Sigmoid colon (tissue), 7 donors: ENCODE data around the gene ADRB2. TPM values are rescaled to one million over a fixed set of nuclear protein-coding genes. Genes with fewer than 3 reads are reported as not detected.
A peak's percentile ranks its signal among the peaks of the same experiment; 100 is the strongest.

ENCODE experiments used
- DNase-seq: peaks from one replicate; pipeline ENCODE4 v3.0.0-alpha.2; 2019
- H3K27ac ChIP-seq, 4 donors: fragments of 200-600 bp; sonication (generic); one replicate each; pipeline ENCODE4 v1.5.1; 2016 to 2019; ENCODE audit warnings: mild to moderate bottlenecking in 1 of 4
- H3K27me3 ChIP-seq, 3 donors: fragments of 200-600 bp; sonication (generic); one replicate each; pipeline ENCODE4 v1.5.1; 2019; ENCODE audit warnings: mild to moderate bottlenecking in 1 of 3
- H3K36me3 ChIP-seq, 4 donors: fragments of 200-600 bp; sonication (generic); one replicate each; pipeline ENCODE4 v1.5.1; 2016 to 2019
- H3K4me1 ChIP-seq, 4 donors: fragments of 200-600 bp; sonication (generic); one replicate each; pipeline ENCODE4 v1.5.1; 2017 to 2019
- H3K4me3 ChIP-seq, 4 donors: fragments of 200-600 bp; sonication (generic); one replicate each; pipeline ENCODE4 v1.5.1; 2017 to 2019; ENCODE audit warnings: mild to moderate bottlenecking in 2 of 4, moderate library complexity in 1 of 4
- H3K9me3 ChIP-seq, 4 donors: fragments of 200-600 bp in 3 of 4; sonication (generic) in 3 of 4; one replicate each; pipeline versions ENCODE4 v1.5.1 to v1.6.1; 2013 to 2019
- EP300 ChIP-seq, 4 donors: sonication (generic); formaldehyde crosslinking; IDR thresholded peaks; one replicate each; pipeline ENCODE4 v1.6.1; 2017; ENCODE audit warnings: antibody characterized with exemption in 4 of 4
- POLR2A ChIP-seq, 2 donors: fragments of 450-650 bp; IDR thresholded peaks; one replicate each; pipeline ENCODE4 v1.6.1; 2016; ENCODE audit warnings: antibody characterized with exemption in 2 of 2, mild to moderate bottlenecking in 2 of 2, moderate library complexity in 2 of 2
- POLR2AphosphoS5 ChIP-seq, 4 donors: sonication (generic); formaldehyde crosslinking; IDR thresholded peaks; one replicate each; pipeline ENCODE4 v1.6.1; 2017; ENCODE audit warnings: antibody characterized with exemption in 4 of 4
- WGBS, 2 donors: extraction: QIAGEN DNeasy Blood & Tissue Kit; methylation state at CpG; one replicate each; pipeline ENCODE4 v1.1.7; 2013; 5-methylcytosine and 5-hydroxymethylcytosine counted together
- intact Hi-C: fragments of 100-400 bp; cut with DNase I; formaldehyde crosslinking; loops from one replicate; pipeline ENCODE4 v1.15.1; 2023
- polyA plus RNA-seq, 3 donors: library from polyadenylated mRNA; stranded (reverse); fragments of 200-250 nt; gene quantifications; one replicate each; pipeline ENCODE4 v1.2.3, GENCODE V29; 2013
- total RNA-seq, 4 donors: library from RNA; depleted of rRNA; stranded (reverse); fragments of >200 nt; gene quantifications; one replicate each; pipeline ENCODE4 v1.1.0, GENCODE V29; 2016
- TF ChIP-seq, protein P1 (sequence below), 4 experiments: fragments of 450-650 bp in 3 of 4; fragments of 200-600 bp in 1 of 4; IDR thresholded peaks; one replicate each; pipeline ENCODE4 v1.5.1; 2016 to 2019; ENCODE audit warnings: antibody characterized with exemption in 4 of 4, mild to moderate bottlenecking in 3 of 4, moderate library complexity in 2 of 4
- donor health status: healthy with polysubstance abuse.
- donor health status: Bipolar disorder and iron deficiency.
- donor health status: healthy.

The ADRB2 gene
- total and polyA plus RNA-seq, 7 donors, result 0.60 to 4.3 (median 2.3) TPM; not detected in 1

GRCh38 chr5:148807851-148808250, 18.6 kb upstream of the ADRB2 start:
- H3K27ac ChIP-seq, result no peak overlapping the region

DNA sequence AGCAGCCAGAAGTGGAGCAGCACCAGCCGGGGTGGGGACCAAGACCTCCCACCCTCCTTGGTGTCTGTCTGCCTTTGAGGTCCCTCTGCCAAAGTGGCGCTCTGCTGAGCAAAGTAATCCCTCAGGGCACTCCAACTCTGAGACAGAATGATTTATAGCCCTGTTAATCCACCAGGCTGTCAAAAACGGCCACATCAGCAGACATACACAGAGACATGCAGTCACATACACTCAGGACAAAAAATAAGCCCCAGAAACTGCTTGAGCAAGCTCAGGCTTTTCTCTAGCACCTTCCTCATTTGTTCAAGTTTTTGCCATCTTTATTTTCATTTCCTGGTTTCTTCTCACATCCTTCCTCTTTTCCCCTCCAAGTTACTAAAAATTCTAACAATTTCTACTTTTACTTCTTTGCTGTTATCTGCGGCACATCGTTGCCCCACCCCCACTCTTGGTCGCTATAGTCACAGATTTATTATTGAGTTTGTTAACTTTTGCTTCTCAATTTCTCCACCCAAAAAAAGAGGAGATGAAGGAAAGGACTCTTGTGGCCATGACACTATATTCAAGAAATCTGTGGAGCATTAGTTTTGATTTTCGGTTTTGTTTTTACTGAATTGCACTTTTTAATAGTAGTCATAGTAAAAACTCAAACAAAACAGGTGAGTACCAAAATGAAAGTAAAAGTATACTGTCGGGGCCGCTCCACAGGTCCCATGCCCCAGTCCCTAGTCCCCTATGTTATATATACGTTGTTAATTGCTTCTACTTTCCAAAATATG, 17.4 kb upstream of the ADRB2 start:
- Histone ChIP-seq H3K27me3 (no peaks in the 10 kb centered on the region), H3K36me3 (no peaks in the 10 kb centered on the region), H3K4me3 (peak overlapping the region in 2 of 4 donors; percentile 0 to 6), H3K9me3 (no peaks in the 10 kb centered on the region), H3K4me1 (peaks cover 0 to 16% (median 5%) of the 10 kb centered on the region in 4 donors), H3K27ac (peak overlapping the region in 1 of 4 donors; percentile 13)
- DNase-seq, result no peak
- 19 to 24% methylated on average over 10 of the region's 10 CpGs for WGBS, 2 donors
- TF ChIP-seq POLR2AphosphoS5 (IDR thresholded peaks at IDR 0.05) (no peak), EP300 (IDR thresholded peaks at IDR 0.05) (no peak), POLR2A (IDR thresholded peaks at IDR 0.05) (no peak)
- TF ChIP-seq, protein P1, sequence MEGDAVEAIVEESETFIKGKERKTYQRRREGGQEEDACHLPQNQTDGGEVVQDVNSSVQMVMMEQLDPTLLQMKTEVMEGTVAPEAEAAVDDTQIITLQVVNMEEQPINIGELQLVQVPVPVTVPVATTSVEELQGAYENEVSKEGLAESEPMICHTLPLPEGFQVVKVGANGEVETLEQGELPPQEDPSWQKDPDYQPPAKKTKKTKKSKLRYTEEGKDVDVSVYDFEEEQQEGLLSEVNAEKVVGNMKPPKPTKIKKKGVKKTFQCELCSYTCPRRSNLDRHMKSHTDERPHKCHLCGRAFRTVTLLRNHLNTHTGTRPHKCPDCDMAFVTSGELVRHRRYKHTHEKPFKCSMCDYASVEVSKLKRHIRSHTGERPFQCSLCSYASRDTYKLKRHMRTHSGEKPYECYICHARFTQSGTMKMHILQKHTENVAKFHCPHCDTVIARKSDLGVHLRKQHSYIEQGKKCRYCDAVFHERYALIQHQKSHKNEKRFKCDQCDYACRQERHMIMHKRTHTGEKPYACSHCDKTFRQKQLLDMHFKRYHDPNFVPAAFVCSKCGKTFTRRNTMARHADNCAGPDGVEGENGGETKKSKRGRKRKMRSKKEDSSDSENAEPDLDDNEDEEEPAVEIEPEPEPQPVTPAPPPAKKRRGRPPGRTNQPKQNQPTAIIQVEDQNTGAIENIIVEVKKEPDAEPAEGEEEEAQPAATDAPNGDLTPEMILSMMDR (IDR thresholded peaks at IDR 0.05), result no peak
- intact Hi-C loops, result no loop called here

More at GRCh38 chr5:148807851-148808250, 18.6 kb upstream of the ADRB2 start:
- peaks cover 0 to 16% (median 5%) of the 10 kb centered on the region in 4 donors for H3K4me1 ChIP-seq
- WGBS, 2 donors, result 23 to 34% methylated on average over 2 of the region's 2 CpGs
- no peaks in the 10 kb centered on the region for H3K9me3 ChIP-seq
- TF ChIP-seq POLR2AphosphoS5 (IDR thresholded peaks at IDR 0.05), result no peak
- TF ChIP-seq, protein P1 (IDR thresholded peaks at IDR 0.05), result no peak
- no peak for TF ChIP-seq EP300 (IDR thresholded peaks at IDR 0.05)
- no peak for TF ChIP-seq POLR2A (IDR thresholded peaks at IDR 0.05)
- no peak for DNase-seq
- H3K4me3 ChIP-seq, result no peak overlapping the region
- intact Hi-C loops, result no loop called here
- H3K36me3 ChIP-seq, result no peaks in the 10 kb centered on the region
- H3K27me3 ChIP-seq, result no peaks in the 10 kb centered on the region

GRCh38 chr5:148809781-148810524, 16.5 kb upstream of the ADRB2 start:
- Histone ChIP-seq H3K4me1 (peaks cover 0 to 14% (median 5%) of the 10 kb centered on the region in 4 donors), H3K27me3 (no peaks in the 10 kb centered on the region), H3K4me3 (no peak overlapping the region), H3K36me3 (no peaks in the 10 kb centered on the region), H3K27ac (no peak overlapping the region), H3K9me3 (no peaks in the 10 kb centered on the region)
- WGBS, 2 donors, result 81 to 92% methylated on average over 3 of the region's 3 CpGs
- TF ChIP-seq POLR2AphosphoS5 (IDR thresholded peaks at IDR 0.05), result no peak
- no peak for TF ChIP-seq EP300 (IDR thresholded peaks at IDR 0.05)
- no peak for TF ChIP-seq POLR2A (IDR thresholded peaks at IDR 0.05)
- intact Hi-C loops, result no loop called here
- DNase-seq, result no peak

GRCh38 chr5:148810823-148811222, 15.6 kb upstream of the ADRB2 start:
- H3K27me3 ChIP-seq, result no peaks in the 10 kb centered on the region
- intact Hi-C loops, result no loop called here
- 53 to 79% methylated on average over 2 of the region's 2 CpGs for WGBS, 2 donors

More at GRCh38 chr5:148810823-148811222, 15.6 kb upstream of the ADRB2 start:
- H3K4me3 ChIP-seq, result no peak overlapping the region
- DNase-seq, result no peak
- peaks cover 0 to 5% (median 0%) of the 10 kb centered on the region in 4 donors for H3K4me1 ChIP-seq
- H3K36me3 ChIP-seq, result no peaks in the 10 kb centered on the region
- no peak overlapping the region for H3K27ac ChIP-seq
- H3K9me3 ChIP-seq, result no peaks in the 10 kb centered on the region
- TF ChIP-seq, protein P1 (IDR thresholded peaks at IDR 0.05), result no peak
- TF ChIP-seq POLR2A (IDR thresholded peaks at IDR 0.05), result no peak
- no peak for TF ChIP-seq POLR2AphosphoS5 (IDR thresholded peaks at IDR 0.05)
- no peak for TF ChIP-seq EP300 (IDR thresholded peaks at IDR 0.05)
